Lower leg skin (tissue), 3 donors: Measurements from ENCODE around the gene CAMKMT.

ENCODE experiments used
- CTCF ChIP-seq, 3 donors: fragments of 450-650 bp; IDR thresholded peaks; one replicate each; pipeline ENCODE4 v1.5.1; 2016; ENCODE audit warnings: antibody characterized with exemption in 3 of 3, mild to moderate bottlenecking in 3 of 3, moderate library complexity in 2 of 3
- POLR2A ChIP-seq, 2 donors: fragments of 450-650 bp; IDR thresholded peaks; one replicate each; pipeline ENCODE4 v1.6.1; 2016 to 2017; ENCODE audit warnings: antibody characterized with exemption in 2 of 2, mild to moderate bottlenecking in 1 of 2, moderate library complexity in 1 of 2

GRCh38 chr2:44656460-44656859 is 294.7 kb downstream of the CAMKMT start:
- TF ChIP-seq POLR2A (IDR thresholded peaks at IDR 0.05) (no peak), CTCF (IDR thresholded peaks at IDR 0.05) (no peak)
